Measurements from ENCODE around the gene TCEA3.

The TCEA3 gene

DNA sequence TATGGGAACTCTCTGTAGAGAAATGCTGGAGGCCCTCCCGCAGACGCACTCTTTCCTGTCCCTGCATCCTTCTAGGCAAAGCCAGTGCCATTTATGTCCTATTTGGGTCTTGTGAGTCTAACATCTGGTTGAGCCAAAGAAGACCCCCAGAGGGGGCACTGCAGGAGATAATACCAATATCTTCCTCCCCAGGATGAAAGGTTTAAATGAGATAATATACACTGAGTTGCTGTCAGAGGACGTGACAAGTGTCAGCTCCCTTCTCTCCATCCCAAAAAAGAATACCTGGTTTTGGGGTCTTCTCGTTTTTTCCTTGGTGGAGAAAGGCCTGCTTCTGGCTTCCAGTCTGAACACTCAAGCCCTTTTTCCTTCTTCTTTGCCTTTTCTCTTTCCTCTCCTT is 7.6 kb downstream of the TCEA3 start:
- DNase-seq (ENCODE audit: insufficient read length, low spot score): no peak
- TF ChIP-seq PAX5 (IDR thresholded peaks at IDR 0.05; ENCODE audit: insufficient read depth, low read length, severe bottlenecking) (no peak), POLR2AphosphoS5 (IDR thresholded peaks at IDR 0.05; ENCODE audit: low read depth, low read length) (no peak), SPI1 (IDR thresholded peaks at IDR 0.05; ENCODE audit: low read depth, low read length) (no peak), POU2F2 (IDR thresholded peaks at IDR 0.05; ENCODE audit: low read depth, low read length) (no peak), TAF1 (IDR thresholded peaks at IDR 0.05; ENCODE audit: low read depth, low read length) (no peak), POLR2A (IDR thresholded peaks at IDR 0.05; ENCODE audit: low read depth, low read length) (no peak)
- no peak for FAIRE-seq

DNA sequence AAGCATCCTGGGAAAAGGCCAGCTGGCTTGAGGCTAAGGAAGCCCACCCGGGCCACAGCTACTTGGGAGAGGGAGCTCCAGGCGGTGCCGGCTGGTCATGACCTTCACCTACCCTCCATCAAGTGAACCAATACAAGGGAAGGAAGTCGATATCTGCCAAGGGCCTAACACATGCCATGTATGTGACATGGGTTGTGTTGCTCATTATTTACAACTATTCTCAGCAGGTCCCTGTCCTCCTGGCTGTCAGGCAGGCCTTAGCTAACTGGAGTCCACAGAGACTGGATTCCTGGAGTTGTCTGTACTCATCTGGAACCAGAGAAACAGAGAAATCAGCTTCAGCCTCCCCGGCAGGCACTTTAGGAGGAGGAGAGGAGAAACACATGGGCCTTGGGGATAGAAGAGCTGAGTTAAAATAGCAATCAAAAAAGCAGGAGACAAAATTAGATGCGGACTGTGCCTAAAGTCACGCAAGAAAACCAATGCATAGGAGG is 15.7 kb downstream of the TCEA3 start:
- no peak for TF ChIP-seq POU2F2 (IDR thresholded peaks at IDR 0.05; ENCODE audit: low read depth, low read length)
- TF ChIP-seq TAF1 (IDR thresholded peaks at IDR 0.05; ENCODE audit: low read depth, low read length): no peak
- TF ChIP-seq SPI1 (IDR thresholded peaks at IDR 0.05; ENCODE audit: low read depth, low read length): no peak
- no peak for TF ChIP-seq PAX5 (IDR thresholded peaks at IDR 0.05; ENCODE audit: insufficient read depth, low read length, severe bottlenecking)
- TF ChIP-seq POLR2A (IDR thresholded peaks at IDR 0.05; ENCODE audit: low read depth, low read length): no peak
- TF ChIP-seq POLR2AphosphoS5 (IDR thresholded peaks at IDR 0.05; ENCODE audit: low read depth, low read length): no peak
- DNase-seq (ENCODE audit: insufficient read length, low spot score) (no peak), FAIRE-seq (no peak)

DNA sequence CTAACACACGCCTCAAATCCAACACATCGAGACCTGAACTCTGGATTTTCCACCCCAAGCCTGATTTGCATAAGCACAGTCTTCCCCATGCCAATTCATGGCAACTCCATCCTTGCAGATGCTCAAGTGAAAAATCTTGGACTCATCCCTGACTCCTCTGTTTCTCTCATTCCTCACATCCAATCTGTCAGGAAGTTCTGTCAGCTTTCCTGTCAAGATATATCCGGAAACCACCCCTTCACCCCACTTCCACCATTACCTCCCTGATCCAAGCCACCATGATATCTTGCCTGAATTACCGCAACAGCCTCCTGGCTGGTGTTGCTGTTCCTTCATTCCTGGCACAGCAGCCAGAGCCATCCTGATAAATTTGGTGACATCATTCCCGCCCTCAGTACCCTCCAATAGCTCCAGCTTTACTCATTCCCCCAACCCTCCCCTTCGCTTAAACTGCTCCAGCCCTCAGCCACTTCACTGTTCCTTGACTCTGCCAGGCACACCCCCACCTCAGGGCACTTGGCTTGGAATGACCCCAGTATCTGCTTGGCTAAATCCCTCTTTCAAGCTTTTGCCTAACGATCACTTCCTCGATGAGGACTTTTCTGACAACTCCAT is 17.4 kb downstream of the TCEA3 start:
- no peak for DNase-seq (ENCODE audit: insufficient read length, low spot score)
- FAIRE-seq: no peak
- TF ChIP-seq SPI1 (IDR thresholded peaks at IDR 0.05; ENCODE audit: low read depth, low read length) (no peak), POU2F2 (IDR thresholded peaks at IDR 0.05; ENCODE audit: low read depth, low read length) (no peak), PAX5 (IDR thresholded peaks at IDR 0.05; ENCODE audit: insufficient read depth, low read length, severe bottlenecking) (no peak), POLR2AphosphoS5 (IDR thresholded peaks at IDR 0.05; ENCODE audit: low read depth, low read length) (no peak), POLR2A (IDR thresholded peaks at IDR 0.05; ENCODE audit: low read depth, low read length) (no peak), TAF1 (IDR thresholded peaks at IDR 0.05; ENCODE audit: low read depth, low read length) (no peak)

DNA sequence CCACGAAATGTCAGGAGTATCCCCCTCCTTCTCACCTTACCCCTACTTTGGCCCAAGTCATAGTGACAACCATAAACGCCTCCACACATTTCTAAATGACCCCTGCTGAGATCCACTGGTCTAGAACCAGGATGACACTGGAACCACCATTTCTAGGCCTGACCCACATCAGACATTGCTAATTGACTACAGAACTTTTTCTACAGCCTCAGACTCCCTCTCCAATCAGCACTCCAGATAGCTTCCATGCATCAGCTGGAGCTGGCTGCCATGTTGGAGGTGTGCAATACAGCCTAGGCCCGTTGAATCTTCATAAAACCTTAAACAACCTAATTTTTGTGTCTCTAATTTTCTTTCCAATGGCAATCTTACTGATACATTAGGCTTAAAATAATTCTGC is 18.6 kb downstream of the TCEA3 start:
- FAIRE-seq (no peak), DNase-seq (ENCODE audit: insufficient read length, low spot score) (no peak)
- TF ChIP-seq POU2F2 (IDR thresholded peaks at IDR 0.05; ENCODE audit: low read depth, low read length): no peak
- TF ChIP-seq TAF1 (IDR thresholded peaks at IDR 0.05; ENCODE audit: low read depth, low read length): no peak
- no peak for TF ChIP-seq SPI1 (IDR thresholded peaks at IDR 0.05; ENCODE audit: low read depth, low read length)
- no peak for TF ChIP-seq POLR2A (IDR thresholded peaks at IDR 0.05; ENCODE audit: low read depth, low read length)
- no peak for TF ChIP-seq PAX5 (IDR thresholded peaks at IDR 0.05; ENCODE audit: insufficient read depth, low read length, severe bottlenecking)
- no peak for TF ChIP-seq POLR2AphosphoS5 (IDR thresholded peaks at IDR 0.05; ENCODE audit: low read depth, low read length)

DNA sequence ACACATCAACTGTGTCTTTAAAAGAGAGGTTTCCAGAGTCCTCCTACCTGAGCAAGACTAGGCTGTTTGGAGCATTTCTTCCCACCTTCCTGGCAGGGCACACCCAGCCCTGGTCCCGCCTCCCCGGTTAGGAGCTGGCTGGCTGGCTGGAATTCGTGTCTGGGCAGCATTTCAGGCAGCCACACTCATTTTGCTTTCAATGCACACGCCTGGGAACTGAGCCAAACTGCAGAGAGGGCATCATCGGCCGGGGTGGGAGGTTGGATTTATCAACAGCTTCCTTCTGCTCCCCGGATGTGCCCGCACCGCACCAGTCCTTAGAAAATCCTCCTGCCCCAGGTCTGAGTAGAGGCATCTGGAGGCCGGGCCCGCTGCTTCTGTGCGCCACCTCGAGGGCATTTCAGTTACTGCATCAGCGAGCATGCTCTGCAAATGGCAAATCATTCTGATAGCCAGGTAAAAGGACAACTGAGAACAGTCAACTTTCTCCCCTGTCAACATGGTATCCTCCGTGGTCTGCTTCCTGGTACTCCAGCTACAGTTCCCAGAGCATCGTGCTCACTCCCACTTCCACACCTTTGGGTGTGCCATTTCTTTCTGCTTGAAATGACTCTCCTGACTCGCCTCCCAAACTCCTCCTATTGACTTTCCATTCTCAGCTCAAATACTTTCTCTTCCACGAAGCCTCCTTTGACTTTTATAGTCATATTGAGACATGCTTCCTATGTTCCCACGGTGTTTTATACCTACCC is 20.6 kb downstream of the TCEA3 start:
- TF ChIP-seq SPI1 (IDR thresholded peaks at IDR 0.05; ENCODE audit: low read depth, low read length): no peak
- no peak for TF ChIP-seq POLR2A (IDR thresholded peaks at IDR 0.05; ENCODE audit: low read depth, low read length)
- no peak for TF ChIP-seq POLR2AphosphoS5 (IDR thresholded peaks at IDR 0.05; ENCODE audit: low read depth, low read length)
- TF ChIP-seq POU2F2 (IDR thresholded peaks at IDR 0.05; ENCODE audit: low read depth, low read length): no peak
- no peak for TF ChIP-seq PAX5 (IDR thresholded peaks at IDR 0.05; ENCODE audit: insufficient read depth, low read length, severe bottlenecking)
- no peak for TF ChIP-seq TAF1 (IDR thresholded peaks at IDR 0.05; ENCODE audit: low read depth, low read length)
- DNase-seq (ENCODE audit: insufficient read length, low spot score) (peak; percentile 71), FAIRE-seq (peak; percentile 92)

DNA sequence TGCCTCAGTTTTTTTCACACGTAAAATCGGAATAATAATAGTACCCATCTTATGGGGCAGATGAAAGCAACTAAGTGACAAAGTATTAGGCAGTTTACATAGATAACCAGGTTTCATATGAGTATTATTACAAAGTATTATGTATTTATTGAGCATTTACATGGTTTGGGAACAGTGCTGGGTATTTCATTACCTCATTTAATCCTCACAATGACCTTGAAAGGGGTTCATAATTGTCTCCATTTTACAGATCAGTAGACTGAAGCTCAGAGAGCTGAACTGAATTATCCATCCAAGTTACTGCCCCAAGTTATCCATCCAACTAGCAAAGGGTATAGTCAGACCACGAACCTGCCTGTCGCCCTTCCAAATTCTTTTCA is 21.2 kb downstream of the TCEA3 start:
- FAIRE-seq: no peak

DNA sequence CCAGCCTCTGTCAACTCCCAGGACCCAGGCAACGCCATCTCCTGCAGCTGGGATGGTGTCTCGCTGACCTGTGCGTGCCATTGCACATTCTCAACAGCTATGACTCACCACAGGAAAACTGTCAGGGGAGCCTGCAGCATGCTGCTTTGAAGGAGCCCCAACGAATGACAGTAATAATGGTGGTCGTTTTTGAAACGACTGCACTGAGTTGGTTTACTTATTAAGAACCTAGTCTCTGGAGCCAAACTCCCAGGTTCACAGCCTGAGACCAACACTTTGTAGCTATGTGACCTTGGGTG is 21.6 kb downstream of the TCEA3 start:
- DNase-seq (ENCODE audit: insufficient read length, low spot score) (no peak), FAIRE-seq (no peak)
- TF ChIP-seq TAF1 (IDR thresholded peaks at IDR 0.05; ENCODE audit: low read depth, low read length): no peak
- TF ChIP-seq POLR2AphosphoS5 (IDR thresholded peaks at IDR 0.05; ENCODE audit: low read depth, low read length): no peak
- TF ChIP-seq POU2F2 (IDR thresholded peaks at IDR 0.05; ENCODE audit: low read depth, low read length): no peak
- TF ChIP-seq SPI1 (IDR thresholded peaks at IDR 0.05; ENCODE audit: low read depth, low read length): no peak

More for the DNA sequence above, 21.2 kb downstream of the TCEA3 start:
- TF ChIP-seq TAF1 (IDR thresholded peaks at IDR 0.05; ENCODE audit: low read depth, low read length): no peak
- TF ChIP-seq PAX5 (IDR thresholded peaks at IDR 0.05; ENCODE audit: insufficient read depth, low read length, severe bottlenecking): no peak
- TF ChIP-seq POLR2AphosphoS5 (IDR thresholded peaks at IDR 0.05; ENCODE audit: low read depth, low read length): no peak
- TF ChIP-seq POU2F2 (IDR thresholded peaks at IDR 0.05; ENCODE audit: low read depth, low read length): no peak
- no peak for TF ChIP-seq POLR2A (IDR thresholded peaks at IDR 0.05; ENCODE audit: low read depth, low read length)
- TF ChIP-seq SPI1 (IDR thresholded peaks at IDR 0.05; ENCODE audit: low read depth, low read length): no peak
- no peak for DNase-seq (ENCODE audit: insufficient read length, low spot score)

DNA sequence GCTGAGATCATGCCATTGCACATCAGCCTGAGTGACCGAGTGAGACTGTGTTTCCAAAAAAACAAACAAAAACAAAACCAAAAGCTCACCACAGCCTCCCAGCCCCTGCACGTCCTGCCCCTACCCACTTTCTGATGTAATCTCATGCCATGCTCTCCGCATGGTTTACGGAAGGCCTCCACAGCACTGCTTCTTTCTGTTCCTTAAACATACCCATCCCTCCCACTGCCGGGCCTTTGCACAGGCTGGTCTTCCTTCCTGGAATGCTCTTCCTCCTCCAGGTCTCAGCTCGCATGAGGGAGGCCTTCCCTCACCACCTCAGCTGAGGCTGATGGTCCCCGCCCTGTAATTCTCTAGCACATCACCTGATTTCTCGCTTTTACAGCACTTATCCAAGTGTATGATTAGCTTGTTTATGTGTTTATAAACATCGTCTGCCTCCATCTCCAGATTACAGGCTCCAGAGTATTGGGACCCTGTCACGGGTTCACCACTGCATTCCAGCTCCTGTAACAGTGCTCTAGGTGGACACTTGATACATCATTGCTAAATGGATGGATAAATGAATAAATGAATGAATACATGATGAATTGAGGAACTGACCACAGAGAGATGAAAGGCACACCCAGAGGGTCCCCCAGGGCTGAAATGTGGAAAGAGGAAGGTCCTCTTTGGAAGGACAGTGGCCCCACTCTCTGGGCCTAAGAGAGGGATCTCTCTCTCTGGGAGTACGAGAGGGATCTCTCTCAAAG is 22.1 kb downstream of the TCEA3 start:
- FAIRE-seq: no peak

DNA sequence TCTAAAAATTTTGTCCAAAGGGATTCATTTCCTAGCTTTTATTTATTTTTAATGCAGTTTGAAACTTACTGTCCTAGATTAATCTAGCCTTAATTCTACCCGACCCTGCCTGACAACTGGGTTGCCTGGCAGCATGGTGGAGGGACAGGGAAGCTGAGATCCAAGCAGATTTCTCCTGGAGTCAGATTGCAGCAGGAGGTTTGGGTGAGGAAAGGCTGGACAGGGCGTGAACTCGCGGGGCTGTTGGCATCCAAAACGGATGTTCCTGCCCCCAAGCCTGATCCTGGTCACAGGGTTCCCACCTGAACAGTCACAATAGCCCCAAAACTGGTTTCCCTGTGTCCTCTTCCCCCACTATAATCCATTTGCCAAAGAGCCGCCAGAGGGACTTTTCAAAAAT is 23.2 kb downstream of the TCEA3 start:
- FAIRE-seq: no peak
- TF ChIP-seq PAX5 (IDR thresholded peaks at IDR 0.05; ENCODE audit: insufficient read depth, low read length, severe bottlenecking): no peak
- TF ChIP-seq SPI1 (IDR thresholded peaks at IDR 0.05; ENCODE audit: low read depth, low read length): no peak
- no peak for TF ChIP-seq POLR2AphosphoS5 (IDR thresholded peaks at IDR 0.05; ENCODE audit: low read depth, low read length)
- no peak for TF ChIP-seq POLR2A (IDR thresholded peaks at IDR 0.05; ENCODE audit: low read depth, low read length)
- TF ChIP-seq POU2F2 (IDR thresholded peaks at IDR 0.05; ENCODE audit: low read depth, low read length): no peak
- no peak for TF ChIP-seq TAF1 (IDR thresholded peaks at IDR 0.05; ENCODE audit: low read depth, low read length)

More for the DNA sequence above, 22.1 kb downstream of the TCEA3 start:
- no peak for DNase-seq (ENCODE audit: insufficient read length, low spot score)
- TF ChIP-seq POLR2AphosphoS5 (IDR thresholded peaks at IDR 0.05; ENCODE audit: low read depth, low read length): no peak
- no peak for TF ChIP-seq PAX5 (IDR thresholded peaks at IDR 0.05; ENCODE audit: insufficient read depth, low read length, severe bottlenecking)
- TF ChIP-seq SPI1 (IDR thresholded peaks at IDR 0.05; ENCODE audit: low read depth, low read length): no peak
- no peak for TF ChIP-seq POU2F2 (IDR thresholded peaks at IDR 0.05; ENCODE audit: low read depth, low read length)
- no peak for TF ChIP-seq TAF1 (IDR thresholded peaks at IDR 0.05; ENCODE audit: low read depth, low read length)
- no peak for TF ChIP-seq POLR2A (IDR thresholded peaks at IDR 0.05; ENCODE audit: low read depth, low read length)

More for the DNA sequence above, 23.2 kb downstream of the TCEA3 start:
- no peak for DNase-seq (ENCODE audit: insufficient read length, low spot score)

All from GM12891 (cell line).